Tibial nerve (tissue), 4 donors: ENCODE data around the gene SPTSSB. TPM values are rescaled to one million over a fixed set of nuclear protein-coding genes. Genes with fewer than 3 reads are reported as not detected.

Source experiments
- DNase-seq, 2 donors: peaks; one replicate each; pipeline ENCODE4 v3.0.0-alpha.2; 2019; ENCODE audit warnings: low spot score in 2 of 2
- H3K27ac ChIP-seq, 4 donors: fragments of 200-600 bp; sonication (generic) in 3 of 4; one replicate each; pipeline ENCODE4 v1.5.1; 2017 to 2019; ENCODE audit warnings: mild to moderate bottlenecking in 1 of 4
- H3K27me3 ChIP-seq, 2 donors: fragments of 200-600 bp; sonication (generic) in 1 of 2; one replicate each; pipeline versions ENCODE4 v1.5.1 to v1.6.0; 2017 to 2019
- H3K36me3 ChIP-seq, 3 donors: fragments of 200-600 bp; sonication (generic); one replicate each; pipeline ENCODE4 v1.5.1; 2018 to 2019
- H3K4me1 ChIP-seq, 4 donors: fragments of 200-600 bp; sonication (generic) in 3 of 4; one replicate each; pipeline ENCODE4 v1.5.1; 2017 to 2019
- H3K4me3 ChIP-seq, 4 donors: fragments of 200-600 bp; sonication (generic) in 3 of 4; one replicate each; pipeline ENCODE4 v1.5.1; 2017 to 2019; ENCODE audit warnings: mild to moderate bottlenecking in 1 of 4, moderate library complexity in 1 of 4
- H3K9me3 ChIP-seq, 4 donors: fragments of 200-600 bp; sonication (generic) in 3 of 4; one replicate each; pipeline ENCODE4 v1.5.1; 2017 to 2019
- CTCF ChIP-seq, 5 experiments: fragments of 200-600 bp in 3 of 5; fragments of 450-650 bp in 2 of 5; sonication (generic) in 3 of 5; IDR thresholded peaks; one replicate each; pipeline ENCODE4 v1.5.1; 2016 to 2019; ENCODE audit warnings: antibody characterized with exemption in 5 of 5, mild to moderate bottlenecking in 3 of 5, moderate library complexity in 2 of 5
- EP300 ChIP-seq, 2 donors: sonication (generic); formaldehyde crosslinking; IDR thresholded peaks; one replicate each; pipeline ENCODE4 v1.6.1; 2017; ENCODE audit warnings: antibody characterized with exemption in 2 of 2, mild to moderate bottlenecking in 1 of 2
- POLR2A ChIP-seq, 2 donors: fragments of 450-650 bp; IDR thresholded peaks; one replicate each; pipeline ENCODE4 v1.6.1; 2017; ENCODE audit warnings: antibody characterized with exemption in 2 of 2, mild to moderate bottlenecking in 2 of 2, moderate library complexity in 2 of 2
- WGBS, 2 donors: methylation state at CpG; one replicate each; pipeline ENCODE4 v1.1.5; 2018; 5-methylcytosine and 5-hydroxymethylcytosine counted together
- total RNA-seq, 4 donors: library from RNA; depleted of rRNA; stranded (reverse); fragments of >200 nt; gene quantifications; one replicate each; pipeline ENCODE4 v1.1.0, GENCODE V29; 2016

The SPTSSB gene
- total RNA-seq, 4 donors from 2014 or later: 0.63 TPM; not detected in 3

- 73 to 79% methylated on average over 5 of the region's 5 CpGs for WGBS, 2 donors
- peaks cover 0 to 8% (median 0%) of the 10 kb centered on the region in 4 donors for H3K9me3 ChIP-seq
- no peak overlapping the region for H3K4me3 ChIP-seq
- TF ChIP-seq CTCF (IDR thresholded peaks at IDR 0.05) (no peak), POLR2A (IDR thresholded peaks at IDR 0.05) (no peak), EP300 (IDR thresholded peaks at IDR 0.05) (no peak)
- no peaks in the 10 kb centered on the region for H3K4me1 ChIP-seq
- H3K27me3 ChIP-seq: no peaks in the 10 kb centered on the region
- H3K36me3 ChIP-seq: no peaks in the 10 kb centered on the region
- H3K27ac ChIP-seq: no peak overlapping the region
- DNase-seq: no peak
Measured at GRCh38 chr3:161310649-161311423, 60.5 kb downstream of the SPTSSB start.

GRCh38 chr3:161305095-161305991 lies 66.0 kb downstream of the SPTSSB start:
- TF ChIP-seq EP300 (IDR thresholded peaks at IDR 0.05) (no peak), CTCF (IDR thresholded peaks at IDR 0.05) (peak in 3 of 5 experiments; percentile 29 to 42 (median 39)), POLR2A (IDR thresholded peaks at IDR 0.05) (no peak)
- Histone ChIP-seq H3K4me3 (no peak overlapping the region), H3K27ac (no peak overlapping the region), H3K9me3 (peaks cover 0 to 8% (median 0%) of the 10 kb centered on the region in 4 donors), H3K36me3 (no peaks in the 10 kb centered on the region), H3K27me3 (no peaks in the 10 kb centered on the region), H3K4me1 (no peaks in the 10 kb centered on the region)
- DNase-seq: no peak
- 93 to 94% methylated on average over 2 of the region's 2 CpGs for WGBS, 2 donors

- 83 to 96% methylated on average over 3 of the region's 3 CpGs for WGBS, 2 donors
Measured at GRCh38 chr3:161296814-161297213, 74.5 kb downstream of the SPTSSB start.

GRCh38 chr3:161295325-161295724 lies 76.0 kb downstream of the SPTSSB start:
- no peak for DNase-seq
- Histone ChIP-seq H3K9me3 (peaks cover 0 to 4% (median 1%) of the 10 kb centered on the region in 4 donors), H3K4me1 (no peaks in the 10 kb centered on the region), H3K27ac (no peak overlapping the region), H3K4me3 (no peak overlapping the region), H3K36me3 (peaks cover 0 to 5% (median 0%) of the 10 kb centered on the region in 3 donors), H3K27me3 (no peaks in the 10 kb centered on the region)
- no peak for TF ChIP-seq EP300 (IDR thresholded peaks at IDR 0.05)
- no peak for TF ChIP-seq CTCF (IDR thresholded peaks at IDR 0.05)
- no peak for TF ChIP-seq POLR2A (IDR thresholded peaks at IDR 0.05)

More at GRCh38 chr3:161296814-161297213, 74.5 kb downstream of the SPTSSB start:
- TF ChIP-seq POLR2A (IDR thresholded peaks at IDR 0.05): no peak
- no peak for TF ChIP-seq CTCF (IDR thresholded peaks at IDR 0.05)
- no peak for TF ChIP-seq EP300 (IDR thresholded peaks at IDR 0.05)
- Histone ChIP-seq H3K27me3 (no peaks in the 10 kb centered on the region), H3K4me1 (no peaks in the 10 kb centered on the region), H3K36me3 (peaks cover 0 to 5% (median 0%) of the 10 kb centered on the region in 3 donors), H3K27ac (no peak overlapping the region), H3K4me3 (no peak overlapping the region), H3K9me3 (peaks cover 0 to 4% (median 1%) of the 10 kb centered on the region in 4 donors)
- DNase-seq: no peak

Other genes with a start within 250 kb of the SPTSSB start
- gene NMD3, start 150.2 kb downstream of the SPTSSB start, total RNA-seq: 10 to 100 TPM; 26.7 to 54.6 (median 42.3) TPM
- gene OTOL1, start 125.3 kb upstream of the SPTSSB start, total RNA-seq: not detected